Brain pericyte (primary cell): Measurements from ENCODE around the gene DR1.
"Not testable (repeated sequence)": the region's sequence is repeated elsewhere in the genome, so short reads cannot be mapped to it uniquely, and the experiment has no call there.

Experiments
- DNase-seq: peaks from one replicate; pipeline ENCODE4 v3.0.0-alpha.2; 2012; ENCODE audit warnings: low read depth, low spot score

Gene DR1

DNA sequence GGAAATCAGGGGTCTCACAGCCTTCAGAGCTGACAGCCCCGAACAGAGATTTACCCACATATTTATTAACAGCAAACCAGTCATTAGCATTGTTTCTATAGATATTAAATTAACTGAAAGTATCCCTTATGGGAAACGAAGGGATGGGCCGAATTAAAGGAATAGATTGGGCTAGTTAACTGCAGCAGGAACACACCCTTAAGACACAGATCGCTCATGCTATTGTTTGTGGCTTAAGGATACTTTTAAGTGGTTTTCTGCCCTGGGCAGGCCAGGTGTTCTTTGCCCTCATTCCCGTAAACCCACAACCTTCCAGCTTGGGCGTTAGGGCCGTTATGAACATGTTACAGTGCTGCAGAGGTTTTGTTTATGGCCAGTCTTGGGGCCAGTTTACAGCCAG lies 40.6 kb downstream of the DR1 start:
- not testable (repeated sequence) for DNase-seq

DNA sequence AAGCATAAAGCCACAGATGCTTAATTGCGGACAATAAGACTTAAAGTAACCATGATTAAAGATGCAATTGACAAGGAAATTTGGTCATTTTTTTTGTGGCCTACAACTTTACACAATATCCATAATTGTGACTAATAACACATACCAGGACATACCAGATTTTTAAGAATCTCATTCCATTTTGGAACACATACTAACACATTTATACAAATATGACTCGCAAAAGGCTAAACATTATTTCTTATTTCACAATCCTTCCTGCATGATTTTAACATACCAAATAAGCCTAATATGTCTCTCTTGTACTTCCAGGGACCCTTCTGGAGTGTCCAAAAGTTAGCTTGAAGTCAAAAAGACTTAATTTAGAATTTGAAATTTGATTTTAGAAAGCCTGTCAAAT lies 48.8 kb downstream of the DR1 start:
- DNase-seq = no peak

DNA sequence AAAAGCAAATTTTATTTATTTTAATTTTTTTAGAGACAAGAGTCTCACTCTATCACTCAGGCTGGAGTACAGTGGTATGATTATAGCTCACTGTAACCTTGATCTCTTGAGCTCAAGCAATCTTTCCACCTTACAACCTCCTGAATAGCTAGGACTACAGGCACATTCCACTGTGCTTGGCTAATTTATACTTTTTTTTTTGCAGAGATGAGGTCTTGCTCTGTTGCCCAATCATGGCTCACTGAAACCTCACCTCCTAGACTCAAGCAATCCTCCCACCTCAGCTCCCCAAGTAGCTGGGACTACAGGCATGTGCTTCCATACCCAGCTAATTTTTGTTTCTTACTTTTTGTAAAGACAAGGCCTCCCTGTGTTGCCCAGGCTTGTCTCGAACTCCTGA lies 49.5 kb downstream of the DR1 start:
- DNase-seq = no peak

DNA sequence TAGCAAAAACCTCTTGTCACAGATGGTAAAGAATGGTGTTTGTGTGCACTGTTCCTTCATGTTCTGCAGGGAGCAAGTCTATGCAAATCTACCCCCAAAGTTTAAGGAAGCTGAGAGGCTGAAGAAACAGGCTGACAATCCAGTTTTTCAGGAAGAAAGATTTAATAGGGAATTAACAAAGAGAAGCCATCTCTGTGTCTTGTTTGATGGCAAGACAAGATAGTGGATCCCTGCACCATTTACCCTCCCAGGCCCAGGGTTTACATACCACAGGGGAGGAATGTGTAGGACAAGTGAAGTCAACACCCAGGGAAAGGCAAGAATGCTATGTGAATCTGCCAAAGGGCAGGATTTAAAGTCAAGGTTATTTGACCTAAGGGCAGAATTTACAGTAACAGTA lies 54.1 kb downstream of the DR1 start:
- DNase-seq = no peak

DNA sequence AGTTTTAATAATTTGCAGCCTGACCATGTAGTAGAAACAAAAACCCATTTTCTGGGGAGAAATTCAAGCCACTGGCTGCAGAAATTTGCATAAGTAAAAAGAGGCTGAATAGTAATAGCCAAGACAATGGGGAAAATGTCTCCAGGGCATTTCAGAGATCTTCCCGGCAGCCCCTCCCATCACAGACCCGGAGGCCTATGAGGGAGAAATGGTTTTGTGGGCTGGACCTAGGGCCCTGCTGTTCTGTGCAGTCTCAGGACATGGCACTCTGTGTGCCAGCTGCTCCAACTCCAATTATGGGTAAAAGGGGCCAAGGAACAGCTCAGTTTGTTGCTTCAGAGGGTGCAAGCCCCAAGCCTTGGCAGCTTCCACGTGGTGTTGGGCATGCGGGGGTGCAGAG lies 62.5 kb downstream of the DR1 start:
- DNase-seq = no peak

DNA sequence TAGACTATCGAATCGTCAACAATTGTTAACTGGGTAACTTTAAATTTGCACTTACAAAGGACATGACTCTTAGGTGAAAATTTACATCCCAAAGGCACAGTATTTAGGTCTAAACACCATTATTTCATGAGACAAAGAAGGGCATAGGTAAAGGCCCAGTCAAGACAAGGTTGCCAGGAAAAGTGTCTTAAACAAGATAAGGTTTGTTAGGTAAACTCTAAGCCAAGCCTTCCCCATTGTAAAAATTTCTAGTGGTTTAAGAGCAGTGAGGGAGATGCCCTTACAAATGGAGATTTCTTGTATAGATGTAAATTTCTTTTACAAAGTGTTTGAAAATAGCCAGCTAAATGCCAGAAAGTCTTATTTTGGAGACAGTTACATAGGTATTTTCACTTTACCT lies 65.3 kb downstream of the DR1 start:
- DNase-seq = no peak

DNA sequence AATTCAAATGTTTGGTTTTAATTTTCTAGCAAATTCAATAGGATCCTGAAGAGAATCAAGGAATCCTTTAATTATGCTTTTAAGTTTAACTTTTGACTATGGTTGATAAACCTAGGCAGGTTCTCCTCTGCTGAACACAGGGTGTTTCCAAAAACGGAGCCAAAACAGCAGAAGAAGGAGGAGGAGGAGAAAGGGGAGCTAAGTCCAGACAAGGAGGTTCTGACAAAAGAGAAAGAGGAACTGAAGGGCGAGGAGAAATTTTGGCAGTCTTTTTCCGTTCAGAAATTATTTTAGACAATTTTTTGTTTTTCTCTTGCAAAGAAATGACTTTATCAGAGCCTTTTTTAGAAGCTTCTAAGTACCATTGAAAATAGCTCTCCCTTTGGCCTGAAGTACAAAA lies 69.0 kb downstream of the DR1 start:
- DNase-seq = no peak

DNA sequence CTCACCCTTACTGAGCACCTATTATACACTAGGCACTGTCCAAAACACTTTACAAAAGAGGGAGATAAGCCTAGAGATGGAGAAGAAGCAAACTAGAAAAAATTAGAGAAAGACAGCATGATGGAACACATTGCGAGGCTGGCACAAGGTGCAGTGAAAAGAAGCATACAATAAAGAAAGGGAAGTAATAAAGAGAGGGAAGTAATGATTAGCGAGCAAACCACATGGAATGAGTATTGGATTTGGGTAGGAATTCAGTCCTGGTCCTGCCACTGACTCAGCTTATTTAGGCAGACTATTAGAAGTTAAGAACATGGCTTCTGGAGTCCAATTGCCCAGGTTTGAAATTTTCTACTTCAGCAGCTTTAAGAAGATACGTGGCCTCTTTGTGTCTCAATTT lies 69.6 kb downstream of the DR1 start:
- no peak for DNase-seq

DNA sequence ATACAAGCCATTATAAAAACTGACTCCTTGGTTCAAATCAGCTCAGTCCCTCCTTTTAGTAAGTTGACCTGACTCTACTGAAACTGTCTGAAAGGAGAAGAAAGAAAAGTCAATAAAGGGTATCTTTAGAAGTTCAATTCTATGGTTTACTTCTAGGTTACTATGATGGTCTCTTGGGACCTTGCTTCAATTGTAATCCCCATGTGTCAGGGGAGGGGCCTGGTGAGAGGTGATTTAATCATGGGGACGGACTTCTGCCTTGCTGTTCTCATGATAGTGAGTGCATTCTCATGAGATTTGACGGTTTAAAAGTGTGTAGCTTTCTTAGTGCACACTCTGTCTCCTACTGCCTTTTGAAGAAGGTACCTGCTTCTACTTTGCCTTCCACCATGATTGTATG lies 70.5 kb downstream of the DR1 start:
- DNase-seq = no peak
